RWPE1 (cell line): ENCODE data around the gene LPAR6.
"Not testable (repeated sequence)": the region's sequence is repeated elsewhere in the genome, so short reads cannot be mapped to it uniquely, and the experiment has no call there.

Experiments
- CTCF ChIA-PET: fragments of 350-600 bp; sonication (Branson Sonifier 250); formaldehyde crosslinking; extraction: SDS; loops from one replicate; lab custom pipeline; 2021; lab: Yijun Ruan, JAX
- POLR2A ChIA-PET: fragments of 400-600 bp; formaldehyde crosslinking; extraction: SDS; loops from one replicate; lab custom pipeline; 2020; ENCODE audit warnings: antibody characterized with exemption; ENCODE audit not compliant: low non-redundant PET; lab: Yijun Ruan, JAX
- DNase-seq: peaks from one replicate; pipeline ENCODE4 v3.0.0; 2012; ENCODE audit warnings: low spot score
- H3K27ac ChIP-seq: fragments of 450-650 bp; 2 replicates; pipeline ENCODE4 v1.5.1; 2017
- TF ChIP-seq, protein P1 (sequence below): fragments of 450-650 bp; conservative IDR thresholded peaks from 2 replicates; pipeline ENCODE4 v1.5.1; 2017; ENCODE audit warnings: low read depth, mild to moderate bottlenecking

LPAR6 gene

GRCh38 chr13:48431987-48432615 lies 19.2 kb upstream of the LPAR6 start:
- no peak for DNase-seq
- POLR2A ChIA-PET: no interaction called here

DNA sequence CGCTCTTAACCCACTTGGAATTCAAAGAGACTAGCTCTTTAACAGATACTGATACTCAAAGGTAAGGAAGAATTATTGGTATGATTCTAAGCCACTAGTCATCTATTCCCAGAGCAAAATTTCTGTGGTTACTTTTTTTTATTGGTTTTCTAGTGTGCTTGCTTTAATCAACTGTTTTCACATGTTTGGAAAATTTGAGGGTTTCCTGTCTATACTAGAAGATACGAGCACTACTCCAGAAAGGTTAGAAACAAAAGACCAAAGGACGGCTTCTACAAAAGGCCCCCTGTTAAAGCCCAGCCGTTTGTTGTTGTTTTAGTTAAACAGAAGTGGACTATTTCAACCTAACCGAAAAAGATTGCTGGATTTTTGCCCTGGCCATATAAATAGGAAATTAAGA lies 18.5 kb upstream of the LPAR6 start:
- DNase-seq: no peak
- no peak overlapping the region for H3K27ac ChIP-seq
- CTCF ChIA-PET: no interaction called here
- TF ChIP-seq, protein P1, sequence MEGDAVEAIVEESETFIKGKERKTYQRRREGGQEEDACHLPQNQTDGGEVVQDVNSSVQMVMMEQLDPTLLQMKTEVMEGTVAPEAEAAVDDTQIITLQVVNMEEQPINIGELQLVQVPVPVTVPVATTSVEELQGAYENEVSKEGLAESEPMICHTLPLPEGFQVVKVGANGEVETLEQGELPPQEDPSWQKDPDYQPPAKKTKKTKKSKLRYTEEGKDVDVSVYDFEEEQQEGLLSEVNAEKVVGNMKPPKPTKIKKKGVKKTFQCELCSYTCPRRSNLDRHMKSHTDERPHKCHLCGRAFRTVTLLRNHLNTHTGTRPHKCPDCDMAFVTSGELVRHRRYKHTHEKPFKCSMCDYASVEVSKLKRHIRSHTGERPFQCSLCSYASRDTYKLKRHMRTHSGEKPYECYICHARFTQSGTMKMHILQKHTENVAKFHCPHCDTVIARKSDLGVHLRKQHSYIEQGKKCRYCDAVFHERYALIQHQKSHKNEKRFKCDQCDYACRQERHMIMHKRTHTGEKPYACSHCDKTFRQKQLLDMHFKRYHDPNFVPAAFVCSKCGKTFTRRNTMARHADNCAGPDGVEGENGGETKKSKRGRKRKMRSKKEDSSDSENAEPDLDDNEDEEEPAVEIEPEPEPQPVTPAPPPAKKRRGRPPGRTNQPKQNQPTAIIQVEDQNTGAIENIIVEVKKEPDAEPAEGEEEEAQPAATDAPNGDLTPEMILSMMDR: no peak
- POLR2A ChIA-PET: no interaction called here

More at GRCh38 chr13:48431987-48432615, 19.2 kb upstream of the LPAR6 start:
- TF ChIP-seq, protein P1: no peak
- no peak overlapping the region for H3K27ac ChIP-seq
- CTCF ChIA-PET: no interaction called here

- no peak overlapping the region for H3K27ac ChIP-seq
- DNase-seq: no peak
- CTCF ChIA-PET: no interaction called here
- TF ChIP-seq, protein P1: no peak
- POLR2A ChIA-PET: no interaction called here
These were observed 17.0 kb upstream of the LPAR6 start for GRCh38 chr13:48429886-48430285.

DNA sequence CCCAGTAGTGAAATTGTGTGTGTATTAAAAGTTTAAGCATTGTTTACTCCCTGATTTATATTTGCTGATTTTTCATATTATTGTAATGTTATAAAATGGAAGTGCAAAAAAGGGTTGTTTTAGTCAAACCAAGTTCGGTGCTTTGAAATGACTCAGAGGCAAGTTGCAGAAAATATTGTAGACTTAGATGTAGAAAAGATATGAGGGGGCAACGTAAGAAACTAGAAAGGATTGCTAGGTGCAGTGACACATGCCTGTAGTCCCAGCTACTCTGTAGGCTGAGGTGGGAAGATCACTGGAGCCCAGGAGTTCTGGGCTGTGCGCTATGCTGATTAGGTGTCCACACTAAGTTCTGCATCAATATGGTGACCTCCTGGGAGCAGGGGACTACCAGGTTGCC lies 16.1 kb upstream of the LPAR6 start:
- no peak for DNase-seq
- CTCF ChIA-PET: no interaction called here
- POLR2A ChIA-PET: no interaction called here
- H3K27ac ChIP-seq: no peak overlapping the region
- TF ChIP-seq, protein P1: no peak

DNA sequence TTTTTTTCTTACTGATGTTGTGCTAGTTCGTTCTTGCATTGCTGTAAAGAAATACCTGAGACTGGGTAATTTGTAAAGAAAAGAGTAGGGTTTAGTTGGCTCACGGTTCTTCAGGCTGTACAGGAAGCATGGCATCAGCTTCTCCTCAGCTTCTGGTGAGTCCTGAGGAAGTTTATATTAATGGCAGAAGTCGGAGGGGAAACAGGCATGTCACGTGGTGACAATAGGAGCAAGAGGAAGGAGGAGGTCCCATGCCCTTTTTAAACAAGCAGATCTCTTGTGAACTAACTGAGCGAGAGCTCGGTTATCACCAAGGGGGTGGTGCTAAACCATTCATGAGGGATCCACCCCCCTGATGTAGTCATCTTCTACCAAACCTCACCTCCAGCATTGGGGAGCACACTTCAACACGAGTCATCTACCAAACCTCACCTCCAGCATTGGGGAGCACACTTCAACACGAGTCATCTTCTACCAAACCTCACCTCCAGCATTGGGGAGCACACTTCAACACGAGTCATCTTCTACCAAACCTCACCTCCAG lies 13.9 kb upstream of the LPAR6 start:
- CTCF ChIA-PET, H3K27ac ChIP-seq, DNase-seq, POLR2A ChIA-PET: not testable (repeated sequence)

GRCh38 chr13:48426052-48426451 lies 13.1 kb upstream of the LPAR6 start:
- ChIA-PET POLR2A (no interaction called here), CTCF (no interaction called here)
- TF ChIP-seq, protein P1: no peak
- no peak for DNase-seq
- no peak overlapping the region for H3K27ac ChIP-seq

- no peak overlapping the region for H3K27ac ChIP-seq
- TF ChIP-seq, protein P1: no peak
- no peak for DNase-seq
- ChIA-PET POLR2A (no interaction called here), CTCF (no interaction called here)
These were observed 11.3 kb upstream of the LPAR6 start for GRCh38 chr13:48424212-48424611.

DNA sequence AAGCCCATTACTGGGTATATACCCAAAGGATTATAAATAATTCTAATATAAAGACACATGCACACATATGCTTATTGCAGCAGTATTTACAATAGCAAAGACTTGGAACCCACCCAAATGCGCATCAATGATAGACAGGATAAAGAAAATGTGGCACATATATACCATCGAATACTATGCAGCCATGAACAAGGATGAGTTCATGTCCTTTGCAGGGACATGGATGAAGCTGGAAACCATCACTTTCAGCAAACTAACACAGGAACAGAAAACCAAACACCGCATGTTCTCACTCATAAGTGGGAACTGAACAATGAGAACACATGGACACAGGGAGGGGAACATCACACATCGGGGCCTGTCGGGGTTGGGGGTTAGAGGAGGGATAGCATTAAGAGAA lies 9.1 kb upstream of the LPAR6 start:
- POLR2A ChIA-PET, CTCF ChIA-PET, DNase-seq, H3K27ac ChIP-seq: not testable (repeated sequence)
